Stimulated activated naive CD8-positive, alpha-beta T cell treated with anti-CD3 and anti-CD28 coated beads, Interleukin-15, Interleukin-2, amounts not matched to agents 100 U/mL and 50 U/mL, for 24 hours (primary cell): ENCODE measurements around the gene BATF2.

Experiments used
- ATAC-seq: fragments of 150-1000 bp; cut with Tn5 transposase; one replicate; pipeline ENCODE4 v1.10.0; 2021
- DNase-seq: peaks from one replicate; pipeline ENCODE4 v3.0.0; 2021

The BATF2 gene

GRCh38 chr11:64969209-64969608 lies 27.6 kb downstream of the BATF2 start:
- no peak for ATAC-seq

GRCh38 chr11:64967375-64967774 lies 29.4 kb downstream of the BATF2 start:
- ATAC-seq = no peak

More at GRCh38 chr11:64969209-64969608, 27.6 kb downstream of the BATF2 start:
- no peak for DNase-seq

DNA sequence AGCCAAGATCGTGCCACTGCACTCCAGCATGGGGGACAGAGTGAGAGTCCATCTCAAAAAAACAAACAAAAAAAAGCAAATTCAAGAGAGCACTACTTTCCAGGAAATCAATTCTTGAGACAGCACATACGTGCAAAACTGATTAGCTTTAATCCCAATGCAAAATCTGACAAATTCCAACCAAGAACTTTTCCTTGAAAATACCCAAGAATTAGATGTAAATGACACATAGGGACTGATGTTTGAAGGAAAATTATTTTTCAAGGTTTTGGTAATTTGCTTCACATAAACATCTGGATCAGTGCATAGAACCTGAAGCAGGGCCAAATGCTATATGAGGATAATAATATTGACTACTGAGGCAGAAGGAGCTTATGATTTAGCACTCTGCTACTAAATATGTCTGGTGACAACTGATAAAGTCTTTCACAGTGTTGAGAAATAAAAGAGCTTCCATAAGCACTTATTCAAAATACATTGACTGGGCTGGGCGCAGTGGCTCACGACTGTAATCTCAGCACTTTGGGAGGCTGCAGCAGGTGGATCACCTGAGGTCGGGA lies 33.6 kb downstream of the BATF2 start:
- ATAC-seq = no peak
- DNase-seq = no peak

More at GRCh38 chr11:64967375-64967774, 29.4 kb downstream of the BATF2 start:
- no peak for DNase-seq

GRCh38 chr11:64960719-64961118 lies 36.1 kb downstream of the BATF2 start:
- ATAC-seq (no peak), DNase-seq (no peak)

DNA sequence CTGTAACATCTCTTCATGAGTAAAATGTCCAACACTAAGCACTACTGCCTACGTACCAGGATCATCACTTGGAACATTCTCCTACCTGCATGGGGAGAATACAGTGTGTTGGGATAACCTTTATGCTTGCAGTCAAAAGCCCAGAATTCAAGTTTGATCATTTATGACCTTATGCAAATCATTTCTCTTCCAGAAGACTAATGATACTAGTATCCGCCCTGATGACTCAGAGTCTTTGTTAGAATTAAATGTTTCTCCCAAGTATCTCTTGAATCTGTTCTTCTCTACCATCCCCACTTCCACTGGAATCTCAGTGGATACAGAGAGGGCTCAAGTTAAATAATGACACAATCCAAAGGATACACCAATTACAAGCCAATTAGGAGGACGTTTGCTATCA lies 37.3 kb downstream of the BATF2 start:
- DNase-seq (no peak), ATAC-seq (no peak)

DNA sequence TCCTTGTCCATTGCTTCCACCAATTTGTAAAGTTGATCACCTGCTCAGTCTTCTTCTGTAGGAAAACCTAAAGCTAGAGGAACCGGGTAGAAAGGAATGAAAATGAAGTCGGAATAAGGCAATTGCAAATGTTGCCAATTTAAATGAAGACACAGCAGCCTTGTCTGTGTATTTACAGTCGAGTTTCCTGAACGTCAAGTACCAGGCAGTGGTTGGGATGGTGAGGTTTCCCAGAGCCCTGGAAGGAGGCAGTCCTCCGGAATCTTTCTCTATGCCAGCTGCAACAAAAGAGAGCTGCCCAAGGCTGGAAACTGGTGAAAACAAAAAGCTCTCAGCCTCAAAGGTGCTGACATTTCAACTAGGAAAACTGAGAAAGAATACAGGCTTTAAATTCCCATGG lies 42.6 kb downstream of the BATF2 start:
- ATAC-seq = no peak

DNA sequence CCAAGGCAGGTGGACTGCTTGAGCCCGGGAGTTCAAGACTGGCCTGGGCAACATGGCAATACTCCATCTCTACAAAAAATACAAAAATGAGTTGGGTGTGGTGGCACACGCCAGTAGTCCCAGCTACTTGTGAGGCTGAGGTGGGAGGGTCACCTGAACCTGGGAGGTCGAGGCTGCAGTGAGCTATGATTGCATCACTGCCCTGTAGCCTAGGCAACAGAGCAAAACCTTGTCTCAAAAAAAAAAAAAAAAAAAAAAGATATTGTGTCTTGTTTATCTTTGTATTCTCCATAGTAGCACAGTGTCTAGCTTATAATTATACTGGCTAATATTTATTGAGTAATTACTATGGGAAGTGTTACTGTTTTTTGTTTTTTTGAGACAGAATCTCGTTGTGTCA lies 45.2 kb downstream of the BATF2 start:
- DNase-seq = no peak

More for the DNA sequence above, 42.6 kb downstream of the BATF2 start:
- DNase-seq = no peak

GRCh38 chr11:64947208-64947814 lies 49.5 kb downstream of the BATF2 start:
- no peak for ATAC-seq

More for the DNA sequence above, 45.2 kb downstream of the BATF2 start:
- ATAC-seq = no peak

More at GRCh38 chr11:64947208-64947814, 49.5 kb downstream of the BATF2 start:
- DNase-seq = no peak
